K562 (cell line): ENCODE results near the gene DAZAP1. TPM values are rescaled to one million over a fixed set of nuclear protein-coding genes. Genes with fewer than 3 reads are reported as not detected.

Experiments
- ARNT ChIP-seq, 2 experiments: fragments of 450-650 bp; IDR thresholded peaks; 2 replicates each; pipeline ENCODE4 v1.6.1; 2016; ENCODE audit warnings: mild to moderate bottlenecking in 1 of 2
- COPS2 ChIP-seq: fragments of 450-650 bp; conservative IDR thresholded peaks from 2 replicates; pipeline ENCODE4 v1.6.1; 2016; ENCODE audit warnings: mild to moderate bottlenecking, moderate library complexity
- POLR2AphosphoS5 ChIP-seq: IDR thresholded peaks from 2 replicates; pipeline ENCODE4 v1.6.1; 2011; ENCODE audit warnings: mild to moderate bottlenecking, low read depth, low read length, moderate library complexity; ENCODE audit not compliant: control insufficient read depth, insufficient read depth
- RAD51 ChIP-seq: fragments of 450-650 bp; IDR thresholded peaks from 2 replicates; pipeline ENCODE4 v1.7.1; 2016; ENCODE audit warnings: low read depth, mild to moderate bottlenecking, borderline replicate concordance
- RBM34 ChIP-seq: fragments of 200-400 bp; formaldehyde crosslinking; IDR thresholded peaks from 2 replicates; pipeline ENCODE4 v1.6.1; 2018; ENCODE audit warnings: low read length, borderline replicate concordance; ENCODE audit not compliant: insufficient read depth
- RFX1 ChIP-seq: fragments of 450-650 bp; IDR thresholded peaks from 2 replicates; pipeline ENCODE4 v1.6.1; 2016; ENCODE audit warnings: mild to moderate bottlenecking, moderate library complexity
- SRSF1 ChIP-seq: fragments of 200-400 bp; formaldehyde crosslinking; IDR thresholded peaks from 2 replicates; pipeline ENCODE4 v1.6.1; 2017; ENCODE audit warnings: mild to moderate bottlenecking, low read depth, low read length, moderate library complexity
- TBP ChIP-seq: optimal IDR thresholded peaks from 2 replicates; pipeline ENCODE3; 2011; ENCODE audit warnings: low read depth, low read length, improper control_type of control experiment
- THRAP3 ChIP-seq: fragments of 450-650 bp; IDR thresholded peaks from 2 replicates; pipeline ENCODE4 v1.6.1; 2016; ENCODE audit warnings: mild to moderate bottlenecking, inconsistent platforms, borderline replicate concordance
- YBX1 ChIP-seq: fragments of 450-650 bp; IDR thresholded peaks from 2 replicates; pipeline ENCODE4 v1.7.1; 2016; ENCODE audit warnings: mild to moderate bottlenecking
- ZFP1 ChIP-seq: fragments of 450-650 bp; formaldehyde crosslinking; IDR thresholded peaks from 2 replicates; pipeline ENCODE4 v1.4.0; 2020; ENCODE audit warnings: mild to moderate bottlenecking, mixed read lengths
- ZNF184 ChIP-seq: sonication (generic); formaldehyde crosslinking; IDR thresholded peaks from 2 replicates; pipeline ENCODE4 v1.5.0; 2020; ENCODE audit warnings: missing genetic modification reagents
- ZNF347 ChIP-seq: fragments of 450-650 bp; formaldehyde crosslinking; IDR thresholded peaks from 2 replicates; pipeline ENCODE4 v1.4.0; 2020; ENCODE audit warnings: low read depth, mild to moderate bottlenecking, moderate library complexity
- ZNF717 ChIP-seq: fragments of 250-450 bp; sonication (Bioruptor Pico); IDR thresholded peaks from 2 replicates; pipeline ENCODE4 v1.5.0; 2021
- ZSCAN29 ChIP-seq: fragments of 450-650 bp; IDR thresholded peaks from 2 replicates; pipeline ENCODE4 v1.6.1; 2017
- polyA plus RNA-seq, 8 experiments: library from polyadenylated mRNA; depleted of rRNA in 4 of 8; stranded (reverse) in 5 of 8; unstranded in 3 of 8; fragments of >200 nt; fragmentation: Nextera tagmentation in 2 of 8; fragmentation: Illumina TruSeq in 1 of 8; extraction: Ambion mirVana in 2 of 8; extraction: Trizol in 1 of 8; gene quantifications; 2 replicates each; pipeline versions ENCODE4 v1.2.1 to v1.2.3, GENCODE V29; 2011 to 2014; ENCODE audit warnings: inconsistent platforms in 1 of 8, missing spikeins in 1 of 8
- total RNA-seq, 7 experiments: library from RNA; depleted of rRNA in 6 of 7; stranded (reverse); fragments of >200 nt in 6 of 7; fragmentation: Illumina TruSeq in 2 of 7; extraction: Trizol in 2 of 7; gene quantifications; 2 replicates each; pipeline versions ENCODE4 v1.2.1 to v1.2.3, GENCODE V29; 2011 to 2021; ENCODE audit warnings: low replicate concordance in 1 of 7
- TF ChIP-seq, protein P1 (sequence below): fragments of 450-650 bp; IDR thresholded peaks from 2 replicates; pipeline ENCODE4 v1.6.1; 2016; ENCODE audit warnings: low read depth
- TF ChIP-seq, protein P2 (sequence below): sonication (generic); formaldehyde crosslinking; IDR thresholded peaks from 2 replicates; pipeline ENCODE4 v1.8.1; 2023; ENCODE audit warnings: mild to moderate bottlenecking, missing genetic modification reagents
- TF ChIP-seq, protein P3 (sequence below): sonication (generic); formaldehyde crosslinking; IDR thresholded peaks from 2 replicates; pipeline ENCODE4 v1.8.1; 2022; ENCODE audit warnings: missing genetic modification reagents

Gene DAZAP1
- total and polyA plus RNA-seq, 9 of the 15 experiments (the other 6 are each of a cell fraction or from before 2014, with no cell fraction given), result 10.8 to 289 (median 142) TPM

DNA sequence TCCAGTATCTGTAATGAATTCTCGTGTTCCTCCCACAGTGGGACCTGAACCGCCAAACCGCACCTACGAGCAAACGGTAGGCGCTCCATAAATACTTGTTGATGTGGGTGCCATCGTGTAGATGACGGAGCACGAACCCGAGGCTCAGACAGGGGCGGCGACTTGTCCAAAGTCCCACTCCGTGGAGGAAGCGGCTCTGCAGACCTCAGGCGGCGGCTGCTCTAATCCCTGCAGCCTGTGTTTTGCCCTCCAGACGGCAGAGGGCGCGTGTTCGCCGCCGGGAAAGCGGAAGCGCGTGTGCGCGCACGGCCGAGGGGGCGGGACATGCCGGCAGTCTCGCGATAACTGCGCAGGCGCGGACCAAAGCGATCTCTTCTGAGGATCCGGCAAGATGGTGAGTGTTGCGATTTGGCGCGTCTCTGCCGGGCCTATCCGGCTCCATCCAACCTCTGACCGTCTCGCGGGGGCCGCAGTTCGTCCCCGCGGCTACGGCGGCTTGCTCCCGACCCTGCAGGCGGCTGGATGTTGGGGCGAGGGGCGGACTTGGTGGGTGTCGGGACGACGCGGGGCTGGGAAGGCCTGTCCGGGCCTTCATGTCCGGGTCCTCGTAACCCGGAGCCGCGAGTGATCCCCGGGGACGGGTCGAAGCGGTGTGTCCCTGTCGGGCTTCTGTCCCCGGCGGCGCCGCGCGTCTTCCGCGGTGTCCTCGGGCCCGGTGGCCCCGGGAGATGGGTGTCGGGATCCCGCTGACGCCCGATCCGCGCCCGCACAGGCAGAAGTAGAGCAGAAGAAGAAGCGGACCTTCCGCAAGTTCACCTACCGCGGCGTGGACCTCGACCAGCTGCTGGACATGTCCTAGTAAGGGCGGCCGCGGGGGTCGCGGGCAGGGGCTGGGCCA lies 30.9 kb downstream of the DAZAP1 start, which contains the start of gene RPS15 (continued):
- TF ChIP-seq, protein P1, sequence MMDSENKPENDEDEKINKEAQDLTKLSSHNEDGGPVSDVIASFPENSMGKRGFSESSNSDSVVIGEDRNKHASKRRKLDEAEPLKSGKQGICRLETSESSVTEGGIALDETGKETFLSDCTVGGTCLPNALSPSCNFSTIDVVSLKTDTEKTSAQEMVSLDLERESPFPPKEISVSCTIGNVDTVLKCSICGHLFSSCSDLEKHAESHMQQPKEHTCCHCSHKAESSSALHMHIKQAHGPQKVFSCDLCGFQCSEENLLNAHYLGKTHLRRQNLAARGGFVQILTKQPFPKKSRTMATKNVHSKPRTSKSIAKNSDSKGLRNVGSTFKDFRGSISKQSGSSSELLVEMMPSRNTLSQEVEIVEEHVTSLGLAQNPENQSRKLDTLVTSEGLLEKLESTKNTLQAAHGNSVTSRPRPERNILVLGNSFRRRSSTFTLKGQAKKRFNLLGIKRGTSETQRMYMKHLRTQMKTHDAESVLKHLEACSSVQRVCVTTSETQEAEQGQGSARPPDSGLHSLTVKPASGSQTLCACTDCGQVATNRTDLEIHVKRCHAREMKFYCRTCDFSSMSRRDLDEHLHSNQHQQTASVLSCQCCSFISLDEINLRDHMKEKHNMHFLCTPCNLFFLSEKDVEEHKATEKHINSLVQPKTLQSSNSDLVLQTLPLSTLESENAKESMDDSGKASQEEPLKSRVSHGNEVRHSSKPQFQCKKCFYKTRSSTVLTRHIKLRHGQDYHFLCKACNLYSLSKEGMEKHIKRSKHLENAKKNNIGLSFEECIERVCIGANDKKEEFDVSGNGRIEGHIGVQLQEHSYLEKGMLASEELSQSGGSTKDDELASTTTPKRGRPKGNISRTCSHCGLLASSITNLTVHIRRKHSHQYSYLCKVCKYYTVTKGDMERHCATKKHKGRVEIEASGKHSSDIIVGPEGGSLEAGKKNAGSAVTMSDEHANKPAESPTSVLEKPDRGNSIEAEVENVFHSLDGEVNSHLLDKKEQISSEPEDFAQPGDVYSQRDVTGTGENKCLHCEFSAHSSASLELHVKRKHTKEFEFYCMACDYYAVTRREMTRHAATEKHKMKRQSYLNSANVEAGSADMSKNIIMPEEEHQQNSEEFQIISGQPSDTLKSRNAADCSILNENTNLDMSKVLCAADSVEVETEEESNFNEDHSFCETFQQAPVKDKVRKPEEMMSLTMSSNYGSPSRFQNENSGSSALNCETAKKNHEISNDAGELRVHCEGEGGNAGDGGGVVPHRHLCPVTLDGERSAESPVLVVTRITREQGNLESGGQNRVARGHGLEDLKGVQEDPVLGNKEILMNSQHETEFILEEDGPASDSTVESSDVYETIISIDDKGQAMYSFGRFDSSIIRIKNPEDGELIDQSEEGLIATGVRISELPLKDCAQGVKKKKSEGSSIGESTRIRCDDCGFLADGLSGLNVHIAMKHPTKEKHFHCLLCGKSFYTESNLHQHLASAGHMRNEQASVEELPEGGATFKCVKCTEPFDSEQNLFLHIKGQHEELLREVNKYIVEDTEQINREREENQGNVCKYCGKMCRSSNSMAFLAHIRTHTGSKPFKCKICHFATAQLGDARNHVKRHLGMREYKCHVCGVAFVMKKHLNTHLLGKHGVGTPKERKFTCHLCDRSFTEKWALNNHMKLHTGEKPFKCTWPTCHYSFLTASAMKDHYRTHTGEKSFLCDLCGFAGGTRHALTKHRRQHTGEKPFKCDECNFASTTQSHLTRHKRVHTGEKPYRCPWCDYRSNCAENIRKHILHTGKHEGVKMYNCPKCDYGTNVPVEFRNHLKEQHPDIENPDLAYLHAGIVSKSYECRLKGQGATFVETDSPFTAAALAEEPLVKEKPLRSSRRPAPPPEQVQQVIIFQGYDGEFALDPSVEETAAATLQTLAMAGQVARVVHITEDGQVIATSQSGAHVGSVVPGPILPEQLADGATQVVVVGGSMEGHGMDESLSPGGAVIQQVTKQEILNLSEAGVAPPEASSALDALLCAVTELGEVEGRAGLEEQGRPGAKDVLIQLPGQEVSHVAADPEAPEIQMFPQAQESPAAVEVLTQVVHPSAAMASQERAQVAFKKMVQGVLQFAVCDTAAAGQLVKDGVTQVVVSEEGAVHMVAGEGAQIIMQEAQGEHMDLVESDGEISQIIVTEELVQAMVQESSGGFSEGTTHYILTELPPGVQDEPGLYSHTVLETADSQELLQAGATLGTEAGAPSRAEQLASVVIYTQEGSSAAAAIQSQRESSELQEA, result peak; percentile 57
- TF ChIP-seq, protein P2, sequence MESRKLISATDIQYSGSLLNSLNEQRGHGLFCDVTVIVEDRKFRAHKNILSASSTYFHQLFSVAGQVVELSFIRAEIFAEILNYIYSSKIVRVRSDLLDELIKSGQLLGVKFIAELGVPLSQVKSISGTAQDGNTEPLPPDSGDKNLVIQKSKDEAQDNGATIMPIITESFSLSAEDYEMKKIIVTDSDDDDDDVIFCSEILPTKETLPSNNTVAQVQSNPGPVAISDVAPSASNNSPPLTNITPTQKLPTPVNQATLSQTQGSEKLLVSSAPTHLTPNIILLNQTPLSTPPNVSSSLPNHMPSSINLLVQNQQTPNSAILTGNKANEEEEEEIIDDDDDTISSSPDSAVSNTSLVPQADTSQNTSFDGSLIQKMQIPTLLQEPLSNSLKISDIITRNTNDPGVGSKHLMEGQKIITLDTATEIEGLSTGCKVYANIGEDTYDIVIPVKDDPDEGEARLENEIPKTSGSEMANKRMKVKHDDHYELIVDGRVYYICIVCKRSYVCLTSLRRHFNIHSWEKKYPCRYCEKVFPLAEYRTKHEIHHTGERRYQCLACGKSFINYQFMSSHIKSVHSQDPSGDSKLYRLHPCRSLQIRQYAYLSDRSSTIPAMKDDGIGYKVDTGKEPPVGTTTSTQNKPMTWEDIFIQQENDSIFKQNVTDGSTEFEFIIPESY (CRISPR knock-in tag), result peak; percentile 87
- TF ChIP-seq ZSCAN29, result no peak
- no peak for TF ChIP-seq COPS2
- TF ChIP-seq RAD51, result peak; percentile 49; the same call in 1 of the 2 replicates
- no peak for TF ChIP-seq RBM34
- no peak for TF ChIP-seq RFX1
- no peak for TF ChIP-seq ZNF184
- peak; percentile 86; the same call in 1 of the 2 replicates for TF ChIP-seq SRSF1
- TF ChIP-seq ZNF717 (CRISPR knock-in tag), result no peak
- no peak for TF ChIP-seq THRAP3
- TF ChIP-seq POLR2AphosphoS5, result peak; percentile 96
- TF ChIP-seq YBX1, result no peak
- no peak for TF ChIP-seq ZNF347 (CRISPR knock-in tag)
- peak; percentile 98 for TF ChIP-seq TBP
- no peak for TF ChIP-seq ARNT (IDR thresholded peaks at IDR 0.05)
- TF ChIP-seq ZFP1 (CRISPR knock-in tag), result no peak
- TF ChIP-seq, protein P3, sequence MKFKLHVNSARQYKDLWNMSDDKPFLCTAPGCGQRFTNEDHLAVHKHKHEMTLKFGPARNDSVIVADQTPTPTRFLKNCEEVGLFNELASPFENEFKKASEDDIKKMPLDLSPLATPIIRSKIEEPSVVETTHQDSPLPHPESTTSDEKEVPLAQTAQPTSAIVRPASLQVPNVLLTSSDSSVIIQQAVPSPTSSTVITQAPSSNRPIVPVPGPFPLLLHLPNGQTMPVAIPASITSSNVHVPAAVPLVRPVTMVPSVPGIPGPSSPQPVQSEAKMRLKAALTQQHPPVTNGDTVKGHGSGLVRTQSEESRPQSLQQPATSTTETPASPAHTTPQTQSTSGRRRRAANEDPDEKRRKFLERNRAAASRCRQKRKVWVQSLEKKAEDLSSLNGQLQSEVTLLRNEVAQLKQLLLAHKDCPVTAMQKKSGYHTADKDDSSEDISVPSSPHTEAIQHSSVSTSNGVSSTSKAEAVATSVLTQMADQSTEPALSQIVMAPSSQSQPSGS, result no peak
